ENCODE data around the gene E2F2.

E2F2 gene

DNA sequence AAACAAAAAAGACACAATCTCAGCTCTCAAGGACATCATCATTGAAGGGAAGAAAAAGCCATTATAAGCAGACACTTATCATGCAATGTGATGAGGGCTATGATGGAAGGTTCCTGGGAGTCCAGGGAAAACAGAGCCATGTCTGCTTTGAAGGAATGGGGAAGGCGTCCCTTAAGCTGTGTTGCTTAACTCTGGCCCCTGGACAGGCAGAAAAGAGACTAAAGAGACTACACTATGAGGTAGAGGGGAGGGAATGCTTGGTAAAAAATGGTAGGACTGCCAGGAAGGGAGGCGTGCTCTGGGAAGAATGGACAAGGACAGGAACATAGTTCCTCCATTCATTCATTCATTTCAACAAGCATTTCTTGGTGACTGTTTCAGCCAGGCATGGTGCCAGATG, 68.3 kb downstream of the E2F2 start:
- no peak for DNase-seq (ENCODE audit: low spot score)

DNA sequence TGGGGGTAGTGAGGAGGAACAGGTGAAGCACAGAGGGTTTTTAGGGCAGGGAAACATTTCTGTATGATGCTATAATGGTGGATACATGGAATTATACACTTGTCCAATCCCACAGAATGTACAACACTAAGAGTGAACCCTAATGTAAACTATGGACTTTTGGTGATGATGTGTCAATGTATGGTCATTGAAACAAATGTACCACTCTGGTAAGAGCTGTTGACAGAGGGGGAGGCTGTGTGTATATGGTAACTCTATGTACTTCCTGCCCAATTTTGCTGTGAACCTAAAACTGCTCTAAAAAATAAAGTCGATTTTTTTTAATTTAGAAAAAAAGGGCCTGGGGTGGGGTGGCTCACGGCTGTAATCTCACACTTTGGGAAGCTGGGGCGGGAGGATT, 70.0 kb downstream of the E2F2 start:
- no peak for DNase-seq (ENCODE audit: low spot score)

DNA sequence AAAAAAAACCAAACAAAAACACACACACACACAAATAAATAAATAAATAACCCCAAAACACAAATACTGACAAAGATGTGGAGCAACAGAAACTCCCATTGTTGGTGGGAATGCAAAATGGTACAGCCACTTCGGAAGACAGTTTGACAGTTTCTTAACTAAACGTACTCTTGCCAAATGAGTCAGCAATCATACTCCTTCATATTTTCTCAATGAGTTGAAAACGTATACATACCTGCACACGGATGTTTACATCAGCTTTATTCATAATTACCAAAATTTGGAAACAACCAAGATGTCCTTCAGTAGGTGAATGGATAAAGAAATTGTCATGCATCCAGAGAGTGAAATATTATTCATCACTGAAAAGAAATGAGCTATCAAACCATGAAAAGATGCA, 70.5 kb downstream of the E2F2 start:
- no peak for DNase-seq (ENCODE audit: low spot score)

DNA sequence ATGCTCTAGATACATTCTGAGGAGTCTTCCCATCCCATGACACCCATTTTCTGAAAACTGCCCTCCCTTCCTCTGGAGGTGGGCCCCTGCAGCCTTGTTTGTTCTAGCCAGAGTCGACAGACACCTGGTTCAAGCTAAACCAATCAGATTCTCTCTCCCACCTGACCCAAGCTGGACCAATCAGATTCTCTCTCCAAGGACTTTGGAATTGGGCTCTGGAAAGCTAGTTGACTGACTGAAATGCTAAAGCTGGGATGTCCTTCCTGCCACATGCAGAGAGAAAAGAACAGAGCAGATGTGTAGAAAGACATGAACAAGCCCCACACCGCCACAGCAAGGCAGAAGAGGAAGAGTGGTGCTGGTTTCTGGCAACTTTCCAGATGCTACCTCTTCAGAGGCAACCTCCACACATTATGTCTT, 71.7 kb downstream of the E2F2 start:
- no peak for DNase-seq (ENCODE audit: low spot score)
